Nephron progenitor cell (in vitro differentiated cells): ENCODE data around the gene OR10A5.
A peak's percentile ranks its signal among the peaks of the same experiment; 100 is the strongest.
"Not testable (repeated sequence)": the region's sequence is repeated elsewhere in the genome, so short reads cannot be mapped to it uniquely, and the experiment has no call there.

Experiments
- DNase-seq: peaks from one replicate; pipeline ENCODE4 v3.0.0; 2021
- H3K27ac Mint-ChIP-seq: 2 replicates; pipeline ENCODE4 v1.8.0; 2021; ENCODE audit warnings: mild to moderate bottlenecking, moderate library complexity, mixed read lengths
- H3K27me3 Mint-ChIP-seq: 2 replicates; pipeline ENCODE4 v1.8.0; 2021; ENCODE audit warnings: mild to moderate bottlenecking, low read depth, mixed read lengths; ENCODE audit not compliant: poor library complexity
- H3K36me3 Mint-ChIP-seq: 2 replicates; pipeline ENCODE4 v1.8.0; 2021; ENCODE audit warnings: low read depth, mixed read lengths
- H3K4me1 Mint-ChIP-seq: 2 replicates; pipeline ENCODE4 v1.8.0; 2021; ENCODE audit warnings: mixed read lengths
- H3K4me3 Mint-ChIP-seq: 2 replicates; pipeline ENCODE4 v1.8.0; 2021; ENCODE audit warnings: mild to moderate bottlenecking, moderate library complexity, mixed read lengths
- H3K9me3 Mint-ChIP-seq: 2 replicates; pipeline ENCODE4 v1.8.0; 2021; ENCODE audit warnings: mild to moderate bottlenecking, moderate library complexity, mixed read lengths
- TF ChIP-seq, protein P1 (sequence below): fragments of 200-600 bp; sonication (generic); IDR thresholded peaks from 2 replicates; pipeline ENCODE4 v1.5.0; 2021; ENCODE audit warnings: antibody characterized with exemption

OR10A5 gene

GRCh38 chr11:6841694-6842093 lies 3.8 kb upstream of the OR10A5 start:
- no peak for DNase-seq
- peaks cover 10% of the 10 kb centered on the region for H3K9me3 Mint-ChIP-seq
- no peak overlapping the region for H3K4me3 Mint-ChIP-seq
- H3K36me3 Mint-ChIP-seq: no peaks in the 10 kb centered on the region
- TF ChIP-seq, protein P1, sequence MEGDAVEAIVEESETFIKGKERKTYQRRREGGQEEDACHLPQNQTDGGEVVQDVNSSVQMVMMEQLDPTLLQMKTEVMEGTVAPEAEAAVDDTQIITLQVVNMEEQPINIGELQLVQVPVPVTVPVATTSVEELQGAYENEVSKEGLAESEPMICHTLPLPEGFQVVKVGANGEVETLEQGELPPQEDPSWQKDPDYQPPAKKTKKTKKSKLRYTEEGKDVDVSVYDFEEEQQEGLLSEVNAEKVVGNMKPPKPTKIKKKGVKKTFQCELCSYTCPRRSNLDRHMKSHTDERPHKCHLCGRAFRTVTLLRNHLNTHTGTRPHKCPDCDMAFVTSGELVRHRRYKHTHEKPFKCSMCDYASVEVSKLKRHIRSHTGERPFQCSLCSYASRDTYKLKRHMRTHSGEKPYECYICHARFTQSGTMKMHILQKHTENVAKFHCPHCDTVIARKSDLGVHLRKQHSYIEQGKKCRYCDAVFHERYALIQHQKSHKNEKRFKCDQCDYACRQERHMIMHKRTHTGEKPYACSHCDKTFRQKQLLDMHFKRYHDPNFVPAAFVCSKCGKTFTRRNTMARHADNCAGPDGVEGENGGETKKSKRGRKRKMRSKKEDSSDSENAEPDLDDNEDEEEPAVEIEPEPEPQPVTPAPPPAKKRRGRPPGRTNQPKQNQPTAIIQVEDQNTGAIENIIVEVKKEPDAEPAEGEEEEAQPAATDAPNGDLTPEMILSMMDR: no peak
- H3K4me1 Mint-ChIP-seq: peaks cover 9% of the 10 kb centered on the region
- H3K27ac Mint-ChIP-seq: no peak overlapping the region
- no peaks in the 10 kb centered on the region for H3K27me3 Mint-ChIP-seq

GRCh38 chr11:6843670-6844069 lies 1.8 kb upstream of the OR10A5 start:
- no peaks in the 10 kb centered on the region for H3K27me3 Mint-ChIP-seq
- H3K36me3 Mint-ChIP-seq: no peaks in the 10 kb centered on the region
- TF ChIP-seq, protein P1: no peak
- H3K9me3 Mint-ChIP-seq: peaks cover 14% of the 10 kb centered on the region
- DNase-seq: no peak
- no peak overlapping the region for H3K4me3 Mint-ChIP-seq
- peaks cover 9% of the 10 kb centered on the region for H3K4me1 Mint-ChIP-seq
- H3K27ac Mint-ChIP-seq: peak overlapping the region; percentile 2

DNA sequence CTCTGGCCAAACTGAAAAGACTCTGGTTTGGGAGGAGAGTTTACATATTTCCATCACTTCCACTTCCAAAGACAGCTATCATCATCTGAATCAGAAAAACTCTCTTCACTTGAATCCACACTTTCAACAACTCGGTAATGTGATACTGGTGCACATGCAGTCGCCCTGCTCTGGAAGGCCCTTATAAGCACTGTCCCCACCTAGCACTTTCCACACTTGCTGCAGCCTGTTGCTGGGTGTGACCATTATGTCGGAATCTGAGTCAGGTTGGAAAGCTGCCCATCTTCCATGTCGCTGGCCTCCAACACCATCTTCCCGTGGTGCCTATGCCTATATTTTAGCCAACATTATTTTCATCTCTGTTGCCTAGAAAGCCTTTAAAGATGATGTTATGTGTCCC lies 1.1 kb upstream of the OR10A5 start:
- no peak overlapping the region for H3K4me3 Mint-ChIP-seq
- H3K36me3 Mint-ChIP-seq: no peaks in the 10 kb centered on the region
- H3K27ac Mint-ChIP-seq: no peak overlapping the region
- H3K9me3 Mint-ChIP-seq: peaks cover 14% of the 10 kb centered on the region
- no peaks in the 10 kb centered on the region for H3K27me3 Mint-ChIP-seq
- TF ChIP-seq, protein P1: no peak
- DNase-seq: no peak
- peaks cover 9% of the 10 kb centered on the region for H3K4me1 Mint-ChIP-seq

GRCh38 chr11:6850526-6850925 lies 5.0 kb downstream of the OR10A5 start:
- H3K27me3 Mint-ChIP-seq: no peaks in the 10 kb centered on the region
- H3K9me3 Mint-ChIP-seq: peaks cover 38% of the 10 kb centered on the region
- TF ChIP-seq, protein P1: no peak
- no peak overlapping the region for H3K4me3 Mint-ChIP-seq
- H3K27ac Mint-ChIP-seq: no peak overlapping the region
- no peaks in the 10 kb centered on the region for H3K4me1 Mint-ChIP-seq
- DNase-seq: no peak
- H3K36me3 Mint-ChIP-seq: peaks cover 17% of the 10 kb centered on the region

GRCh38 chr11:6854801-6855200 lies 9.3 kb downstream of the OR10A5 start:
- DNase-seq, H3K27ac Mint-ChIP-seq, H3K4me1 Mint-ChIP-seq, H3K4me3 Mint-ChIP-seq, H3K27me3 Mint-ChIP-seq: not testable (repeated sequence)
- H3K36me3 Mint-ChIP-seq: peaks cover 17% of the 10 kb centered on the region
- peaks cover 34% of the 10 kb centered on the region for H3K9me3 Mint-ChIP-seq

DNA sequence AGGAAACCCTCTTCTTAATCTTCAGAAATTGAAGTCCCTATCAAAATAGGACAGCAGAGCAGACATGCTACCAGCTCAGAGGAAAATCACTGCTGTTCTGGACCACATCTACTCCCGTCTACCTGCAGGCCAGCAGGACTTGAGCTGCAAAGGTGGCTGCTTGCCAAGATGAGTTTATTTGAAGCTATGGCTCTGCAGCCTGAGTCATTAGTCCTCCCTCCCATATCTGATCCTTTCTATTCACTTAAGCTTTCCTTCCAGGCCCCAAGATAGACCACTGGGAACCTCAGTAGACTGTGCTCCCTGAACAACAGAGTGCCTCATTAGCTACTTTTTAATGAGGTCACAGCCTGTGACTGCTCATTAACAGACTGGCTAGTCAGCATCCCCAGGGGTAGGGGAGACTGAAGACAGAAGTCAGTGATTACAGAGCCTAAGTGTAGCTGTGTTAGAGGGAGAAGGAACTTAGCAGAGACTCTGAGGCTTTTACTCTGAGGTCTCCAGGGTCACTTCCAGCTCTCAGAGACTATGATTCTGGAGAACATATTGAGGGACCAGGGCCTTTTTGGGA lies 10.6 kb downstream of the OR10A5 start:
- Mint-ChIP-seq H3K4me3 (no peak overlapping the region), H3K27ac (no peak overlapping the region), H3K27me3 (no peaks in the 10 kb centered on the region), H3K36me3 (peaks cover 10% of the 10 kb centered on the region), H3K9me3 (peaks cover 31% of the 10 kb centered on the region), H3K4me1 (no peaks in the 10 kb centered on the region)
- TF ChIP-seq, protein P1: no peak
- no peak for DNase-seq
